HepG2 (cell line): ENCODE results near the gene ATP8A1. TPM values are rescaled to one million over a fixed set of nuclear protein-coding genes. Genes with fewer than 3 reads are reported as not detected.

Source experiments
- ATAC-seq: fragments of 200-7000 bp; cut with Tn5 transposase; 3 replicates; pipeline ENCODE4 v1.9.1; 2020; ENCODE audit warnings: mild to moderate bottlenecking, moderate library complexity
- BruUV-seq: library from RNA; stranded (reverse); fragments of 400-500 nt; replicated peaks from 2 replicates; lab custom pipeline; 2021; lab: Mats Ljungman, UMichigan
- CTCF ChIA-PET: fragments of 300-600 bp; formaldehyde crosslinking; extraction: SDS; loops from one replicate; lab custom pipeline; 2021; ENCODE audit warnings: low total read pairs, inconsistent platforms, low intra/inter-chr PET ratio; lab: Yijun Ruan, JAX
- POLR2A ChIA-PET: fragments of 350-600 bp; sonication (Branson Sonifier 250); formaldehyde crosslinking; loops from one replicate; lab custom pipeline; 2020; ENCODE audit warnings: antibody characterized with exemption, inconsistent platforms; lab: Yijun Ruan, JAX
- DNase-seq: peaks from one replicate; pipeline ENCODE4 v3.0.0-alpha.2; 2015; ENCODE audit warnings: low spot score
- FAIRE-seq: peaks from 3 replicates; lab custom pipeline; 2011; peaks lifted over from hg19 to GRCh38; lab: Jason Lieb, UNC
- H2AFZ ChIP-seq: one replicate; pipeline ENCODE4 v1.6.1; 2011; ENCODE audit warnings: low read length, inconsistent platforms
- H3K27ac ChIP-seq: fragments of 300-600 bp; 3 replicates; pipeline ENCODE4 v1.8.0; 2011; ENCODE audit warnings: mixed run types, mild to moderate bottlenecking, mixed read lengths, low read length, inconsistent platforms; ENCODE audit not compliant: insufficient read depth; ENCODE audit errors: extremely low read length
- H3K27me3 ChIP-seq, 2 experiments: fragments of 200-600 bp in 1 of 2; 2 replicates in 1 of 2; 3 replicates in 1 of 2; pipeline versions ENCODE4 v1.6.0 to v1.8.0; 2011; ENCODE audit warnings: low read length in 2 of 2, mild to moderate bottlenecking in 2 of 2, moderate library complexity in 2 of 2, inconsistent platforms in 1 of 2; ENCODE audit not compliant: insufficient read depth in 2 of 2, control insufficient read depth in 1 of 2
- H3K36me3 ChIP-seq, 2 experiments: fragments of 200-600 bp in 1 of 2; replicated peaks in 1 of 2; 2 replicates in 1 of 2; 3 replicates in 1 of 2; pipeline versions ENCODE4 v1.5.1 to v1.8.0; 2011; ENCODE audit warnings: low read length in 2 of 2, inconsistent platforms in 1 of 2; ENCODE audit not compliant: insufficient read depth in 2 of 2, control insufficient read depth in 1 of 2
- H3K4me1 ChIP-seq: 2 replicates; pipeline ENCODE4 v1.5.1; 2012; ENCODE audit warnings: low read length, inconsistent platforms; ENCODE audit not compliant: insufficient read depth
- H3K4me2 ChIP-seq: 2 replicates; pipeline ENCODE4 v1.6.0; 2011; ENCODE audit warnings: low read depth, low read length, inconsistent platforms
- H3K4me3 ChIP-seq, 3 experiments: fragments of 200-600 bp in 1 of 3; sonication (generic), shearing (Covaris generic) in 1 of 3; replicated peaks in 1 of 3; 2 replicates each; pipeline ENCODE4 v1.5.1; 2011 to 2016; ENCODE audit warnings: low read length in 3 of 3, inconsistent platforms in 2 of 3, low read depth in 2 of 3, mild to moderate bottlenecking in 2 of 3, control low read depth in 1 of 3, mixed read lengths in 1 of 3; ENCODE audit not compliant: insufficient read depth in 1 of 3
- H3K79me2 ChIP-seq: one replicate; pipeline ENCODE4 v1.6.1; 2011; ENCODE audit warnings: low read length, inconsistent platforms; ENCODE audit not compliant: insufficient read depth
- H3K9ac ChIP-seq: 2 replicates; pipeline ENCODE4 v1.6.0; 2011; ENCODE audit warnings: mild to moderate bottlenecking, low read depth, low read length, inconsistent platforms; ENCODE audit not compliant: insufficient read depth
- H3K9me3 ChIP-seq: 2 replicates; pipeline ENCODE4 v1.5.1; 2012; ENCODE audit warnings: mild to moderate bottlenecking, low read length
- H4K20me1 ChIP-seq: 2 replicates; pipeline ENCODE4 v1.6.0; 2011; ENCODE audit warnings: inconsistent platforms, mild to moderate bottlenecking, low read length, moderate library complexity; ENCODE audit not compliant: insufficient read depth
- CEBPG ChIP-seq: IDR thresholded peaks from 2 replicates; pipeline ENCODE4 v1.6.1; 2016
- ETV5 ChIP-seq: IDR thresholded peaks from 2 replicates; pipeline ENCODE4 v1.6.1; 2018; ENCODE audit warnings: missing biosample characterization, missing genetic modification reagents, inconsistent platforms, borderline replicate concordance
- FOXA1 ChIP-seq, 2 experiments: fragments of 450-650 bp in 1 of 2; sonication (generic) in 1 of 2; formaldehyde crosslinking in 1 of 2; IDR thresholded peaks; 2 replicates each; pipeline versions ENCODE4 v1.4.0 to v1.6.1; 2016 to 2020; ENCODE audit warnings: missing genetic modification reagents in 1 of 2
- HNF4G ChIP-seq, 2 experiments: sonication (generic) in 1 of 2; formaldehyde crosslinking in 1 of 2; IDR thresholded peaks; 2 replicates each; pipeline versions ENCODE4 v1.4.0 to v1.6.1; 2011 to 2020; ENCODE audit warnings: borderline replicate concordance in 2 of 2, low read depth in 2 of 2, mild to moderate bottlenecking in 2 of 2, low read length in 1 of 2, missing genetic modification reagents in 1 of 2, moderate library complexity in 1 of 2
- MTA1 ChIP-seq: sonication (generic); formaldehyde crosslinking; IDR thresholded peaks from 2 replicates; pipeline ENCODE4 v1.4.0; 2020; ENCODE audit warnings: missing genetic modification reagents, mild to moderate bottlenecking, borderline replicate concordance
- PHF20 ChIP-seq: sonication (generic); formaldehyde crosslinking; IDR thresholded peaks from 2 replicates; pipeline ENCODE4 v1.5.0; 2020; ENCODE audit warnings: mild to moderate bottlenecking, missing genetic modification reagents
- SIN3A ChIP-seq: IDR thresholded peaks from 2 replicates; pipeline ENCODE4 v1.6.1; 2011; ENCODE audit warnings: low read depth, mild to moderate bottlenecking, control low read depth, low read length, borderline replicate concordance
- SMAD1 ChIP-seq: sonication (generic); formaldehyde crosslinking; IDR thresholded peaks from 2 replicates; pipeline ENCODE4 v1.4.0; 2020; ENCODE audit warnings: missing genetic modification reagents, low read depth, mild to moderate bottlenecking, borderline replicate concordance
- SPEN ChIP-seq: sonication (generic); formaldehyde crosslinking; IDR thresholded peaks from 2 replicates; pipeline ENCODE4 v1.5.1; 2020; ENCODE audit warnings: low read depth, mild to moderate bottlenecking, missing genetic modification reagents
- ZMYM4 ChIP-seq: sonication (generic); formaldehyde crosslinking; IDR thresholded peaks from 2 replicates; pipeline ENCODE4 v1.8.1; 2023; ENCODE audit warnings: mild to moderate bottlenecking, missing genetic modification reagents
- ZNF136 ChIP-seq: sonication (generic); formaldehyde crosslinking; IDR thresholded peaks from 2 replicates; pipeline ENCODE4 v1.8.1; 2022; ENCODE audit warnings: low read depth, mild to moderate bottlenecking, moderate library complexity, missing genetic modification reagents
- WGBS: methylation state at CpG from one replicate; pipeline ENCODE4 v1.1.6; 2017; ENCODE audit warnings: low lambda C conversion rate; 5-methylcytosine and 5-hydroxymethylcytosine counted together
- in situ Hi-C: cut with HindIII; loops from 2 replicates; pipeline ENCODE4 v1.10.0; 2017; ENCODE audit warnings: low pct_unique_long_range_greater_than_20kb; ENCODE audit not compliant: extremely low pct_ligation_motif_present
- intact Hi-C: fragments of 100-400 bp; cut with micrococcal nuclease; formaldehyde crosslinking; loops from one replicate; pipeline ENCODE4 v1.10.0; 2022; ENCODE audit not compliant: unreplicated experiment
- polyA plus RNA-seq, 8 experiments: library from polyadenylated mRNA; depleted of rRNA in 3 of 8; stranded (reverse) in 7 of 8; unstranded in 1 of 8; fragments of >200 nt; fragmentation: Illumina TruSeq in 4 of 8; extraction: Trizol in 4 of 8; gene quantifications; 2 replicates each; pipeline versions ENCODE4 v1.2.1 to v1.2.3, GENCODE V29; 2011 to 2016; ENCODE audit warnings: low read depth in 4 of 8, missing spikeins in 1 of 8, mixed read lengths in 1 of 8; ENCODE audit not compliant: insufficient read depth in 1 of 8
- total RNA-seq, 5 experiments: library from RNA; depleted of rRNA; stranded (reverse); fragments of >200 nt; fragmentation: Illumina TruSeq; extraction: Trizol; gene quantifications; 2 replicates each; pipeline ENCODE4 v1.2.3, GENCODE V29; 2016; ENCODE audit warnings: low read depth in 1 of 5
- TF ChIP-seq, protein P1 (sequence below): sonication (generic); formaldehyde crosslinking; IDR thresholded peaks from 2 replicates; pipeline ENCODE4 v1.5.0; 2020; ENCODE audit warnings: missing genetic modification reagents, mild to moderate bottlenecking, borderline replicate concordance
- TF ChIP-seq, protein P2 (sequence below): IDR thresholded peaks from 2 replicates; pipeline ENCODE4 v1.6.1; 2016
- TF ChIP-seq, protein P3 (sequence below), 2 experiments: IDR thresholded peaks; 2 replicates each; pipeline ENCODE4 v1.6.1; 2011 to 2012; ENCODE audit warnings: low read length in 2 of 2, borderline replicate concordance in 1 of 2, low read depth in 1 of 2, mild to moderate bottlenecking in 1 of 2, moderate library complexity in 1 of 2

ATP8A1 gene
- total and polyA plus RNA-seq, 2 of the 13 experiments (the other 11 are each of a cell fraction or from before 2014, with no cell fraction given), result 1.7 to 6.2 TPM

DNA sequence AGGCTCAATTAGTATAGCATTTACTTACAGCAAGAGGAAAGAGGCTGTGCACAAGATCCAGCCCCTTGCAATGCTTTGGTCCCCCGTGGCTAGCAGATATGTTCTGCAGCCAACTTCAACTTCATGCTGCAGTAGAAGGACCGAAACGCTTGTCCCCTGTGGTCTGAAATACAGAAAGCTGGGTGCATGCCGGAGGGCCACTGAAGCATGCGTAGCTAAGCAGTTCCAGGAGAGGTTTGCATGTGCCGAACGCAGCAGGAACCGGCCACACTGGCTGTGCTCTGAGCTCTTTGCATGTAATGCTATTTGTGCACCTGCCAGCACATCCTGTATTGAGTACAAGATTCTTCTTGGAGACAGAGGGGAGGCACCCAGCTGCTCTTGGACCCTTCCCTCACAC is 295.4 kb downstream of the ATP8A1 start:
- in situ Hi-C loops, result no loop called here
- DNase-seq (no peak), FAIRE-seq (no peak), ATAC-seq (no peak)
- Histone ChIP-seq H2AFZ (no peak overlapping the region), H3K27ac (no peak overlapping the region), H3K36me3 (no peaks in the 10 kb centered on the region), H3K4me2 (no peak overlapping the region), H3K9me3 (no peaks in the 10 kb centered on the region), H3K79me2 (no peaks in the 10 kb centered on the region), H3K4me3 (no peak overlapping the region), H3K27me3 (no peaks in the 10 kb centered on the region), H3K4me1 (no peaks in the 10 kb centered on the region), H4K20me1 (no peaks in the 10 kb centered on the region)
- ChIA-PET POLR2A (no interaction called here), CTCF (no interaction called here)
- intact Hi-C loops, result no loop called here
- no TSS peak for BruUV-seq
- TF ChIP-seq SIN3A (no peak), SPEN (CRISPR knock-in tag) (no peak), MTA1 (no peak), HNF4G (IDR thresholded peaks at IDR 0.05; ENCODE audit: borderline replicate concordance, low read depth, low read length) (no peak), HNF4G (CRISPR knock-in tag; IDR thresholded peaks at IDR 0.05; ENCODE audit: borderline replicate concordance, low read depth) (no peak), PHF20 (no peak), SMAD1 (no peak)
- TF ChIP-seq, all 625 proteins: peak for 0
- H3K9ac ChIP-seq, result no peak overlapping the region
- WGBS, result 21% methylated on average over 8 of the region's 8 CpGs

DNA sequence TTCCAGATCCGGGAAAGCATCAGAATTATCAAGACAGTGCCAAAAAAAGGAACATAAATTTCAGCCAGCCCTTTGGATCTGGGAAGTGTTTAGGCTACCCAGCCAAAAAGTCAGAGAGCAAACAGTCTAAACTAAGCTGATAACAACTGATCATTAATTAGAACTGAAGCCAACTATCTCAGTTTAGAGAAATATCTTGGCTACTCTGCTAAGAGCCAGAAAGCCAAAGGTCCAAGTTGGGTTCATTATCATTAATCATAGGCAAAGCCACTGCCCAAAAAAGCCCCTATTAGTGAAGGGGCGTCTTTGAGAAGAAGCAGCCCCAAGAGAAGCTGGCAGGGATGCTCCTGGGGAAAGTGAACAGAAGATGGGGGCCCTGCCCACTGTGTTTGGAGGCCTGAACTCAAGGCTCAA is 296.6 kb downstream of the ATP8A1 start:
- Histone ChIP-seq H3K4me3 (no peak overlapping the region), H3K9ac (no peak overlapping the region), H3K27me3 (no peaks in the 10 kb centered on the region), H3K79me2 (no peaks in the 10 kb centered on the region), H3K4me2 (no peak overlapping the region), H3K4me1 (no peaks in the 10 kb centered on the region), H4K20me1 (no peaks in the 10 kb centered on the region), H2AFZ (no peak overlapping the region), H3K36me3 (no peaks in the 10 kb centered on the region), H3K9me3 (no peaks in the 10 kb centered on the region), H3K27ac (no peak overlapping the region)
- FAIRE-seq (no peak), DNase-seq (no peak), ATAC-seq (no peak)
- ChIA-PET CTCF (no interaction called here), POLR2A (no interaction called here)
- WGBS, result 0% methylated on average over 2 of the region's 2 CpGs
- in situ Hi-C loops (no loop called here), intact Hi-C loops (no loop called here)
- no TSS peak for BruUV-seq
- no peak for TF ChIP-seq FOXA1 (IDR thresholded peaks at IDR 0.05)
- TF ChIP-seq FOXA1 (CRISPR knock-in tag; IDR thresholded peaks at IDR 0.05), result no peak
- no peak for TF ChIP-seq ZNF136
- no peak for TF ChIP-seq CEBPG (CRISPR knock-in tag)
- no peak for TF ChIP-seq ZMYM4 (CRISPR knock-in tag)
- TF ChIP-seq ETV5, result no peak
- TF ChIP-seq, protein P1, sequence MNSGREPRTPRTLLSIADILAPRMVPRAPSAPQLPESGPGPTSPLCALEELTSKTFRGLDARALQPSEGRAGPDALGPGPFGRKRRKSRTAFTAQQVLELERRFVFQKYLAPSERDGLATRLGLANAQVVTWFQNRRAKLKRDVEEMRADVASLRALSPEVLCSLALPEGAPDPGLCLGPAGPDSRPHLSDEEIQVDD (CRISPR knock-in tag), result no peak
- TF ChIP-seq, protein P2, sequence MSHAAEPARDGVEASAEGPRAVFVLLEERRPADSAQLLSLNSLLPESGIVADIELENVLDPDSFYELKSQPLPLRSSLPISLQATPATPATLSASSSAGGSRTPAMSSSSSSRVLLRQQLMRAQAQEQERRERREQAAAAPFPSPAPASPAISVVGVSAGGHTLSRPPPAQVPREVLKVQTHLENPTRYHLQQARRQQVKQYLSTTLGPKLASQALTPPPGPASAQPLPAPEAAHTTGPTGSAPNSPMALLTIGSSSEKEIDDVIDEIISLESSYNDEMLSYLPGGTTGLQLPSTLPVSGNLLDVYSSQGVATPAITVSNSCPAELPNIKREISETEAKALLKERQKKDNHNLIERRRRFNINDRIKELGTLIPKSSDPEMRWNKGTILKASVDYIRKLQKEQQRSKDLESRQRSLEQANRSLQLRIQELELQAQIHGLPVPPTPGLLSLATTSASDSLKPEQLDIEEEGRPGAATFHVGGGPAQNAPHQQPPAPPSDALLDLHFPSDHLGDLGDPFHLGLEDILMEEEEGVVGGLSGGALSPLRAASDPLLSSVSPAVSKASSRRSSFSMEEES (CRISPR knock-in tag), result no peak
- TF ChIP-seq, protein P3, sequence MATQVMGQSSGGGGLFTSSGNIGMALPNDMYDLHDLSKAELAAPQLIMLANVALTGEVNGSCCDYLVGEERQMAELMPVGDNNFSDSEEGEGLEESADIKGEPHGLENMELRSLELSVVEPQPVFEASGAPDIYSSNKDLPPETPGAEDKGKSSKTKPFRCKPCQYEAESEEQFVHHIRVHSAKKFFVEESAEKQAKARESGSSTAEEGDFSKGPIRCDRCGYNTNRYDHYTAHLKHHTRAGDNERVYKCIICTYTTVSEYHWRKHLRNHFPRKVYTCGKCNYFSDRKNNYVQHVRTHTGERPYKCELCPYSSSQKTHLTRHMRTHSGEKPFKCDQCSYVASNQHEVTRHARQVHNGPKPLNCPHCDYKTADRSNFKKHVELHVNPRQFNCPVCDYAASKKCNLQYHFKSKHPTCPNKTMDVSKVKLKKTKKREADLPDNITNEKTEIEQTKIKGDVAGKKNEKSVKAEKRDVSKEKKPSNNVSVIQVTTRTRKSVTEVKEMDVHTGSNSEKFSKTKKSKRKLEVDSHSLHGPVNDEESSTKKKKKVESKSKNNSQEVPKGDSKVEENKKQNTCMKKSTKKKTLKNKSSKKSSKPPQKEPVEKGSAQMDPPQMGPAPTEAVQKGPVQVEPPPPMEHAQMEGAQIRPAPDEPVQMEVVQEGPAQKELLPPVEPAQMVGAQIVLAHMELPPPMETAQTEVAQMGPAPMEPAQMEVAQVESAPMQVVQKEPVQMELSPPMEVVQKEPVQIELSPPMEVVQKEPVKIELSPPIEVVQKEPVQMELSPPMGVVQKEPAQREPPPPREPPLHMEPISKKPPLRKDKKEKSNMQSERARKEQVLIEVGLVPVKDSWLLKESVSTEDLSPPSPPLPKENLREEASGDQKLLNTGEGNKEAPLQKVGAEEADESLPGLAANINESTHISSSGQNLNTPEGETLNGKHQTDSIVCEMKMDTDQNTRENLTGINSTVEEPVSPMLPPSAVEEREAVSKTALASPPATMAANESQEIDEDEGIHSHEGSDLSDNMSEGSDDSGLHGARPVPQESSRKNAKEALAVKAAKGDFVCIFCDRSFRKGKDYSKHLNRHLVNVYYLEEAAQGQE (IDR thresholded peaks at IDR 0.05; ENCODE audit: borderline replicate concordance in 1 of 2, low read depth in 1 of 2, low read length in 2 of 2), result no peak
